GM21526 (cell line): ENCODE measurements around the gene SERPINB6.
A peak's percentile ranks its signal among the peaks of the same experiment; 100 is the strongest.

Source experiments
- ATAC-seq: cut with Tn5 transposase; IDR thresholded peaks from one replicate; pipeline ENCODE4 v1.9.1; 2021; ENCODE audit warnings: moderate library complexity; ENCODE audit not compliant: unreplicated experiment, low FRiP score

Gene SERPINB6

GRCh38 chr6:2999618-3000557, 28.5 kb upstream of the SERPINB6 start, which contains the start of gene NQO2:
TSS of gene NQO2 (plus strand) at chr6:2999894. CDS start at chr6:3006553, 6,659 bp downstream.
- ATAC-seq: peak; percentile 64

DNA sequence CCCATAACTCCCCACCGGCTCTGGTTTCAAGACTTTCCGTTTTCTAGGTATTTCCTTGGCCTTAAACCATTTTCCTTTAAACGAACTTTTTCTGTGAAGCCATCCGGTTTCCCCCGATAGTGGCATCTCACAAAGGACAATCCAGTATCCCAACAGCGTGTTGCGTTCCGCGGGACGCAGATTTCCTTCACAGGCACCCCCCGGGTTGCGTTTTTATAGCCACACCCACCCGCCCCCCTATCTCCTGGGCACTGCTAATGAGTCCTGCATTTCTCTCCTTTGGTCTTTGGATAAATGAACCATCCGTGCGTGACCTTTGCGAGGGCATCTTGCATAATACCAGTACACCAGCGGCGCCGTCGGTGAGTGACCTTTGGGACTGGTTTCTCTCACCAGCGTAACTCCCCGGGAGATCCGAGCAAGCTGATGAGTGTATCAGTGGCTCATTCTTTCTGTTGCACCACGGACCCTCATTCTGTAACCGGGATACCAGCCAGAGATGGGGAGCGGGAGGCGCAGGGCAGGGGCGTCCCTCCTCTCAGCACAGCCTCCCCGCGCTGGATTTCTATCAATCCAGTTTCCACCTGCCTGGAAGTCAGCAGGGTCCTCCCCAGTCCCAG, 27.7 kb upstream of the SERPINB6 start:
- ATAC-seq: no peak

GRCh38 chr6:2998249-2998997, 27.1 kb upstream of the SERPINB6 start:
- peak; percentile 44 for ATAC-seq

DNA sequence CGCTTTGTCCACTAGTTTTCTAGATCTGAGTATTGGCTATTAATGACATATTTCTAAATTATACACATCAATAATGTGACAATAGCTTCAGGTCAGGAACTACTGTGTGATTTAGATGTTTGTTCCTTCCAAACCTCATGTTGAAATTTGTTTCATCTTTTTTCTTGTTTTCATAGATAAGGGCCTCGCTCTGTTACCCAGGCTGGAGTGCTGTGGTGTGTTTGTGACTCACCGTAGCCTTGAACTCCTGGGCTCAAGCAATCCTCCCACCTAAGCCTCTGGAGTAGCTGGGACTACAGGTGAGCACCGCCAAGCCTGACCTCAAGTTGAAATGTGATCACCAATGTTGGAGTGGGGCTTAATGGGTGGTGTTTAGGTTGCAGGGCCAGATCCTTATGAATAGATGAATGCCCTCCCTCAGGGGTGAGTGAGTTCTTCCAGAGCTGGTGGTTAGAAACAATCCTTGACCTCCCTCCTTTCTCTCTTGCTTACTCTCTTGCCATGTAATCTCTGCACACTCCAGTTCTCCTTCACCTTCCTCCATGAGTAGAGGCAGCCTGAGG, 22.5 kb upstream of the SERPINB6 start:
- no peak for ATAC-seq

- no peak for ATAC-seq
Observed at GRCh38 chr6:2992330-2992979, 21.1 kb upstream of the SERPINB6 start.

DNA sequence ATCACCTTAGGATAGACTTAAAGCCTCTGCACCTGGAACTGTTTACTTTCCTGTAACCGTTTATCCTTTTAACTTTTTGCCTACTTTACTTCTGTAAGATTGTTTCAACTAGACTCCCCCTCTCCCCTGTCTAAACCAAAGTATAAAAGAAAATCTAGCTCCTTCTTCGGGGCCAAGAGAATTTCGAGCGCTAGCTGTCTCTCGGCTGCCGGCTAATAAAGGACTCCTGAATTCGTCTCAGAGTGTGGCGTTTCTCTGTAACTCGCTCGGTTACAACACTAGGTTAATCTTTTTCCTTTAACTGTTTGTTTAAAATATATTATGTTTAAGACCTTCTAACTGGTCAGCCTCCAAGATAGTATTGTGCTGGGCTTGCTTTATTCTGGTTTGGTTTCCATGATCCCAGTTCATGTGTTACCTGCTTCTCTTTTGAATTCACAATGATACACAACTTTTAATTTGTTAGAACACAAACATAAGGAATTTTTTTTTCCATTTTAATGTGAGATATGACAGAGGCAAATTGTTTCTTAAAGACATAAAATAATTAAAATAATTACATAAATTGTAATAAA, 19.7 kb upstream of the SERPINB6 start:
- no peak for ATAC-seq

DNA sequence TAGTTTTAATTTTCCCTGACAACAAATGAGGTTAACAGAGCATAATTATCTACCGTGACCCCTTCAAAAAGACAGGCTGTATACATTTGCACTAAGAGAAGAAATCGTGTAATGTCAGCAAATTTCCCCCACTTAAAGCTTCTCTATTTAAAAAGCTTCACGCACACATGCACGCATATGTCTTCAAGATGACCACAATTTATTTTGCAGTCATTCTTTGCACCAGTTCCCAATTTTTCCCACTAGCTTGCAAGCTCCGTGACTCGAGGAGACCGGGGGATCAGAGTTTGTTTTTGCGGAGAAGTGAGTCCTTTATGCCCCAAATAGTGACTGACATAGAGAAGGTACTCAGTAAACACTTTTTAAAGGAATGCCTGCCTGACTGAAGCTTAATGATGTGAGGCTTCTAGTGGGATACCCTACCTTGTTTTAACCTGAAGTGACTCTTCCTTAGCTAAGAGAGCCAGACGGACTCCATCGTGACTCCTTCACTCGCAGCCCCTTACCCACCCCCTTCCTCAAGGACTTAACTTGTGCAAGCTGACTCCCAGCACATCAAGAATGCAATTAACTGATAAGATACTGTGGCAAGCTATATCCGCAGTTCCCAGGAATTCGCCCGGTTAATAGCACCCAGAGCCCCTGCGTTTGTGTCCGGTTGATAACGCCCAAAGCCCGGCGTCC, 19.0 kb upstream of the SERPINB6 start:
- no peak for ATAC-seq

GRCh38 chr6:2989332-2990247, 18.2 kb upstream of the SERPINB6 start:
- ATAC-seq: peak; percentile 69

DNA sequence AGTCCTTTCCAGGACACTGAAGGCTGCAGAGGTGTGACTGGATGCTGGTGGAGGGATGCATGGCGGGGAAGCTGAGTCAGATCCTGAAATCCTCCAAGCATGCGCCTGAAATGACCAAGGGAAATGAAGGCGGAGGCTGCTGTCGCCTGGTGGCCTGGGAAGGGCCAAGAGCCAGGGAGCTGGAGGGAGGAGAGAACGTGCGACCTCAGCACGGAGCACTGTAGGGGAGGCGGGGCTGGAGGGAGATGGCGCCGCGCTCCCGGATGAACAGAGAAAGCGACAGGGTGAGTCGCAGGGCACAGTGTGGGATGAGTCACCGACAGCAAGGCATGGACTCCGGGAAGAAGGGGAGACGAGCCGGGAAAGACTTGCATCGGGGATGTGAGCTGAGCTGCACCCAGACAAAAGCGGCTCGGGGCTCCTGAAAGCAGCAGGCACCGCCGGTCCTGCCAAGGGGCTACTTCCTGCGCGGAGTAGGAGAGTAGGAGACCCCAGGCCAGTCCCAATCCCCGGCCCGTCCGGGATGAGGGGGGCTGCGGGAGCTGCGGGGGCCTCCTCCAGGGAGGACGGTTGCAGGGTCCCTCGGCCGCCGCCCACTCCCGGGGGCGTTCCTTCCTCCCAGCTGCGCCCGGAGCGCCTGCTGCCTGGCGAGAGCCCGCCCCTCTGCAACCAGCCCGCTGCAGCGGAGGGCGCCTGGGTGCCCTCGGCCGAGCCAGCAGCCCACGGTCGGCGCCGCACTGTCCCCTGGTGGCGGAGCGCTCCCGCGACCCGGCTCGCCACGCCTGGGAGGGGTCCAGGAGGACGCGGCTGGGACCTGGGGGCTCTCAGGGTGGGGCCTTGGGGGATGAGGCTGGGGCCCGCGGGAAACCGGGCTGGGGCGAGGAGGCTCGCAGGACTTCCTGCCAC, 17.3 kb upstream of the SERPINB6 start:
- peak; percentile 69 for ATAC-seq

DNA sequence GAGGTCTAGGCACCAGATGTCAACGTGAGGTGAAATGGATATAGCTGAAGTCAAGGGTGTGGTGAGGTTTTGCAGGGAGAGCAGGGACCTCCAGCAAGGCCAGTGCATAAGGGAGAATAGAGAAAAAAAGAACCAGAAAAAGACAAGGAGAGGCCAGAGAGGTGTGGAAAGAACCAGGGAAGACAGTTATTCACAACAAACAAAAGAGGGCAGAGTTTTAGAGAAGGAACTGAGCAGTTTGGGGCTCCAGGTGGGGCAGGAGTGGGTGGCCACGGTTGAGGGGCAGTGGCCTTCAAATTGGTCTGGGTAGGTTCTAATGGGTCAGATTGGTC, 16.7 kb upstream of the SERPINB6 start:
- ATAC-seq: no peak

GRCh38 chr6:2986722-2987221, 15.4 kb upstream of the SERPINB6 start:
- no peak for ATAC-seq

GRCh38 chr6:2984738-2985406, 13.5 kb upstream of the SERPINB6 start:
- ATAC-seq: no peak

- no peak for ATAC-seq
Observed at GRCh38 chr6:2982426-2983117, 11.2 kb upstream of the SERPINB6 start.

- ATAC-seq: no peak
Observed at GRCh38 chr6:2980465-2980855, 9.1 kb upstream of the SERPINB6 start.

GRCh38 chr6:2979819-2980464, 8.6 kb upstream of the SERPINB6 start:
- no peak for ATAC-seq

DNA sequence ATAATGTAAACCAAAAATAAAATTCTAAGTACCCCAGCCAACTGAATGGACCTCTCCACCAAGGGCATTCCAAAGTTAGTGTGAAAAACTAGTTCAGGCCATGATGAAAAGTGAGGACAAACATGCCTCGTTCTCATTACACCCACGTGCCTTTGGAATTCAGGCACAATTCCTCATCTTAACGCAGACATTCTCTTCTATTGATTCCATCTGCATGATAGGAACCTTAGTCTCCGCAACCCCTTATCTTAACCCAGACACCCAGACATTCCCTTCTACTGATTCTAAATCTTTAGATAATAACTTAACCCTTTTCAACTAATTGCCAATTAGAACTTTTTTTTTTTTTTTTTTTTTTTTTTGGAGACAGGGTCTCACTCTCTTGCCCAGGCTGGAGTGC, 7.6 kb upstream of the SERPINB6 start:
- ATAC-seq: no peak
